ENCODE data around the gene SMG7. TPM values are rescaled to one million over a fixed set of nuclear protein-coding genes. Genes with fewer than 3 reads are reported as not detected.

SMG7 gene
- total and polyA plus RNA-seq, 10 of the 15 experiments (the other 5 are each of a cell fraction or from before 2014, with no cell fraction given): 9.5 to 65.4 (median 42.7) TPM

DNA sequence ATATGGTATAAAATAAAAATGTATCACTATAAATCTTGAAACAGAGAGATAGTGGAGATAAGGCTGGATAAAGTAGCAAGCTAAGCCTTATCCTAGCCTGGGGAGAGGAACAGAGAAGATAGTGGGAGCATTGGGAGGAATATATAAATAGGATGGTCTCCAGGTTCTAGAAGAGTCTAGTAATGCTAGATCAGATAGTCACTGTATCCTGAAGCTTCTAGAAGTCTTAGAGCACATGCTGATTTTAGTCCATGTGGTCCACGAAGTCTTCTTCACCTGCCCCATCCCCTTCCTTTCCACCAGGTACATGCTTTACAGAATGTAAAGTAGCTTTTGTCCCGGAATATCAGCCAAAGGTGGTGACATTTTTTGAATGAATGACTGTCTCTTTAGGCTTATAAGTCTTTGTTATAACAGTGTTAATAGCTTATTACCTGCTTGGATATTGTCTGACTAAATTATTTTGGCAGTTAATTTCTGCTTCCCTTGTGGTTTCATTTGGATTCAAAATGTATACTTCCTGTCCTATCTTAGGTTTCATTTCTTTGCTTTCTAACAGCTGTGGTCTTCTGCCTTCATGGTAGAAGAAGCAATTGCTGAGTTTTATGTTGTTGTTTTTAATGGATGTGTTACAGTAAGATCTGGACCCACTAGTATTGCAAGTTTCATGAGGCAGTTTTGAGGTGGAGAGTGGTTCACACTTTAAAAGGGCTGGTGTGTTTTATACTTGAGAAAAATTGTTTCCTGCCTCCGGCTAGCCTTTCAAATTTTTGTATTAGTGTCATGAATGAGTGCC lies 5.9 kb downstream of the SMG7 start (continued):
- 0 out of 2 replicates have a peak, but pooled peaks have one; percentile 18 for TF ChIP-seq EED (IDR thresholded peaks at IDR 0.05; ENCODE audit: low read depth)
- TF ChIP-seq, protein P1, sequence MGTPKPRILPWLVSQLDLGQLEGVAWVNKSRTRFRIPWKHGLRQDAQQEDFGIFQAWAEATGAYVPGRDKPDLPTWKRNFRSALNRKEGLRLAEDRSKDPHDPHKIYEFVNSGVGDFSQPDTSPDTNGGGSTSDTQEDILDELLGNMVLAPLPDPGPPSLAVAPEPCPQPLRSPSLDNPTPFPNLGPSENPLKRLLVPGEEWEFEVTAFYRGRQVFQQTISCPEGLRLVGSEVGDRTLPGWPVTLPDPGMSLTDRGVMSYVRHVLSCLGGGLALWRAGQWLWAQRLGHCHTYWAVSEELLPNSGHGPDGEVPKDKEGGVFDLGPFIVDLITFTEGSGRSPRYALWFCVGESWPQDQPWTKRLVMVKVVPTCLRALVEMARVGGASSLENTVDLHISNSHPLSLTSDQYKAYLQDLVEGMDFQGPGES (IDR thresholded peaks at IDR 0.05): no peak
- TF ChIP-seq SREBF2 (IDR thresholded peaks at IDR 0.05; ENCODE audit: low read length): no peak
- TF ChIP-seq, protein P2, sequence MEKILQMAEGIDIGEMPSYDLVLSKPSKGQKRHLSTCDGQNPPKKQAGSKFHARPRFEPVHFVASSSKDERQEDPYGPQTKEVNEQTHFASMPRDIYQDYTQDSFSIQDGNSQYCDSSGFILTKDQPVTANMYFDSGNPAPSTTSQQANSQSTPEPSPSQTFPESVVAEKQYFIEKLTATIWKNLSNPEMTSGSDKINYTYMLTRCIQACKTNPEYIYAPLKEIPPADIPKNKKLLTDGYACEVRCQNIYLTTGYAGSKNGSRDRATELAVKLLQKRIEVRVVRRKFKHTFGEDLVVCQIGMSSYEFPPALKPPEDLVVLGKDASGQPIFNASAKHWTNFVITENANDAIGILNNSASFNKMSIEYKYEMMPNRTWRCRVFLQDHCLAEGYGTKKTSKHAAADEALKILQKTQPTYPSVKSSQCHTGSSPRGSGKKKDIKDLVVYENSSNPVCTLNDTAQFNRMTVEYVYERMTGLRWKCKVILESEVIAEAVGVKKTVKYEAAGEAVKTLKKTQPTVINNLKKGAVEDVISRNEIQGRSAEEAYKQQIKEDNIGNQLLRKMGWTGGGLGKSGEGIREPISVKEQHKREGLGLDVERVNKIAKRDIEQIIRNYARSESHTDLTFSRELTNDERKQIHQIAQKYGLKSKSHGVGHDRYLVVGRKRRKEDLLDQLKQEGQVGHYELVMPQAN (conservative IDR thresholded peaks at IDR 0.05): no peak
- peak; percentile 54; the same call in 1 of the 2 replicates for TF ChIP-seq PML (IDR thresholded peaks at IDR 0.05; ENCODE audit: low read length)

DNA sequence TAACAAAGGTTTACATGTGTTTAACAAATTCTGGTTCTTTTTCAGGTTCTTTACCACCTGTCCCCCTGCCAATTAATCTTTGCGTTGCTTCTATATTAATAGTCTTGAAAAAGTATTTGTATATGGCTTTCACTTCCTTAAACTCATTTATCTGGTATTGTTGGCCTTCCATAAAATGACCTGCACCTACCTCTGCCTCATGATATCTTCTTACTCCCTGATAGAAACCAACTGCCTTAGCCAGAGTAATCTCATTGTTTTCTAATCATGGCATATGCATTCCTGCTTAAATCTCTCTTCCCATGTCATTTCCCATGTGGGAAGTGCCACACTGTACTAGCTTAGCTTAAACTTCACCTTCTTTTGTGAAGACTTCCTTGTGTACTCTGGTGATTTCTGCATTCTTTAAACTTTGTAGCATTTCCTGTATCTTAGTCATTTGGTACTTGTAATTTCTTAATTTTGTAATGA lies 8.7 kb downstream of the SMG7 start:
- no peaks in the 10 kb centered on the region for H3K9me3 ChIP-seq (replicated peaks; ENCODE audit: control insufficient read depth, insufficient read depth, low read length)
- H3K27ac ChIP-seq (ENCODE audit: control insufficient read depth, insufficient read depth): peak overlapping the region; percentile 73
- in situ Hi-C loops (cut with MboI): no loop called here
- WGBS (ENCODE audit: insufficient coverage, insufficient replicate concordance, low lambda C conversion rate, missing lambda C conversion rate): 0% methylated on average over 1 of the region's 1 CpG
- H3K4me1 ChIP-seq (ENCODE audit: control insufficient read depth, insufficient read depth, low read length): peaks cover 42% of the 10 kb centered on the region
- ChIA-PET CTCF (interaction anchor here (0.6 kb wide), 1 partner anchor 139 kb away, joined by 3 read pairs; no protein-coding TSS in a partner anchor), POLR2A (interaction anchor here (1.3 to 1.8 kb wide), 2 partner anchors 8 to 11 kb away, joined by 3 to 6 read pairs; no protein-coding TSS in a partner anchor), SMC1A (ENCODE audit: uncharacterized antibody, unreplicated experiment) (interaction anchor here (1.1 kb wide), 1 partner anchor 10 kb away, joined by 3 read pairs; no protein-coding TSS in a partner anchor), RAD21 (ENCODE audit: unreplicated experiment) (no interaction called here)
- no peaks in the 10 kb centered on the region for H4K20me1 ChIP-seq (ENCODE audit: control insufficient read depth, insufficient read depth)
- FAIRE-seq: peak; percentile 79
- no peaks in the 10 kb centered on the region for H3K27me3 ChIP-seq (replicated peaks in 1 of 2; ENCODE audit: control insufficient read depth in 2 of 2, insufficient read depth in 2 of 2, low read length in 1 of 2)
- H3K4me3 ChIP-seq: peak overlapping the region; percentile 40
- intact Hi-C loops (cut with micrococcal nuclease; ENCODE audit: unreplicated experiment): no loop called here
- H3K79me2 ChIP-seq (ENCODE audit: control insufficient read depth, insufficient read depth, low read length): peaks cover 100% of the 10 kb centered on the region
- H3K4me2 ChIP-seq (ENCODE audit: control insufficient read depth, insufficient read depth): peak overlapping the region; percentile 92
- DNase-seq (ENCODE audit: low read depth, low spot score): peak; percentile 33
- peak overlapping the region; percentile 44; the same call in 1 of the 2 replicates for H3K9ac ChIP-seq (ENCODE audit: control insufficient read depth, insufficient read depth, low read length)
- H2AFZ ChIP-seq (ENCODE audit: control insufficient read depth, low read depth, low read length): no peak overlapping the region
- BruUV-seq (replicated peaks): no TSS peak
- peak; percentile 74 for ATAC-seq
- no peaks in the 10 kb centered on the region for H3K36me3 ChIP-seq (ENCODE audit: control insufficient read depth in 2 of 2, insufficient read depth in 2 of 2, low read length in 1 of 2)
- TF ChIP-seq ATF7 (IDR thresholded peaks at IDR 0.05; ENCODE audit: low read depth) (peak; percentile 25; the same call in 1 of the 2 replicates), NBN (IDR thresholded peaks at IDR 0.05) (peak; percentile 71; the same call in 1 of the 2 replicates), RCOR1 (conservative IDR thresholded peaks at IDR 0.05; ENCODE audit: low read depth, low read length) (no peak), EED (IDR thresholded peaks at IDR 0.05; ENCODE audit: low read depth) (peak; percentile 48; the same call in 1 of the 2 replicates), MEF2A (IDR thresholded peaks at IDR 0.05; ENCODE audit: insufficient read depth, low read depth, low read length) (0 out of 2 replicates have a peak, but pooled peaks have one; percentile 6), SPI1 (IDR thresholded peaks at IDR 0.05; ENCODE audit: borderline replicate concordance, insufficient read depth, low read depth, low read length) (peak; percentile 91), IKZF2 (IDR thresholded peaks at IDR 0.05) (peak; percentile 46 to 51; a peak in 2 of 4 replicates), EP300 (IDR thresholded peaks at IDR 0.05; ENCODE audit: borderline replicate concordance in 1 of 2, control insufficient read depth in 1 of 2, low read depth in 2 of 2, low read length in 2 of 2) (0 out of 4 replicates have a peak, but pooled peaks of 1 of the 2 experiments have one; percentile 36), CREB1 (IDR thresholded peaks at IDR 0.05; ENCODE audit: low read depth) (no peak), MTA2 (IDR thresholded peaks at IDR 0.05; ENCODE audit: low read depth) (peak; percentile 82), HDGF (IDR thresholded peaks at IDR 0.05) (0 out of 2 replicates have a peak, but pooled peaks have one; percentile 35), NFIC (IDR thresholded peaks at IDR 0.05; ENCODE audit: low read depth, low read length) (peak; percentile 74)
- TF ChIP-seq, protein P3, sequence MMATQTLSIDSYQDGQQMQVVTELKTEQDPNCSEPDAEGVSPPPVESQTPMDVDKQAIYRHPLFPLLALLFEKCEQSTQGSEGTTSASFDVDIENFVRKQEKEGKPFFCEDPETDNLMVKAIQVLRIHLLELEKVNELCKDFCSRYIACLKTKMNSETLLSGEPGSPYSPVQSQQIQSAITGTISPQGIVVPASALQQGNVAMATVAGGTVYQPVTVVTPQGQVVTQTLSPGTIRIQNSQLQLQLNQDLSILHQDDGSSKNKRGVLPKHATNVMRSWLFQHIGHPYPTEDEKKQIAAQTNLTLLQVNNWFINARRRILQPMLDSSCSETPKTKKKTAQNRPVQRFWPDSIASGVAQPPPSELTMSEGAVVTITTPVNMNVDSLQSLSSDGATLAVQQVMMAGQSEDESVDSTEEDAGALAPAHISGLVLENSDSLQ (IDR thresholded peaks at IDR 0.05): peak; percentile 81

All from GM12878 (cell line).